ENCODE data around the gene ADRA2B. TPM values are rescaled to one million over a fixed set of nuclear protein-coding genes. Genes with fewer than 3 reads are reported as not detected.
A peak's percentile ranks its signal among the peaks of the same experiment; 100 is the strongest.
"Not testable (repeated sequence)": the region's sequence is repeated elsewhere in the genome, so short reads cannot be mapped to it uniquely, and the experiment has no call there.

The ADRA2B gene
- total RNA-seq, 1 experiment from 2014 or later: not detected

- DNase-seq (ENCODE audit: unreplicated experiment): no peak
- TF ChIP-seq CTCF (IDR thresholded peaks at IDR 0.05; ENCODE audit: unreplicated experiment): no peak
- POLR2A ChIA-PET: interaction anchor here (0.6 to 1.1 kb wide), 2 partner anchors 17 to 1580 kb away, joined by 3 read pairs; partner anchors contain the start of gene COX5B
- CTCF ChIA-PET: interaction anchor here (0.9 to 1.1 kb wide), 2 partner anchors 43 to 1632 kb away, joined by 3 to 4 read pairs; no protein-coding TSS in a partner anchor
- intact Hi-C loops (cut with micrococcal nuclease): loop anchor here (10.0 kb wide), 1 partner anchor 199 kb away; the partner anchor contains the start of genes CIAO1 and TMEM127
- Mint-ChIP-seq H3K36me3 (ENCODE audit: insufficient read depth, unreplicated experiment) (no peaks in the 10 kb centered on the region), H3K27ac (ENCODE audit: low read depth, unreplicated experiment) (no peak overlapping the region), H3K27me3 (ENCODE audit: insufficient read depth, unreplicated experiment) (no peaks in the 10 kb centered on the region), H3K4me1 (ENCODE audit: insufficient read depth, unreplicated experiment) (peaks cover 6% of the 10 kb centered on the region), H3K9me3 (ENCODE audit: unreplicated experiment) (no peaks in the 10 kb centered on the region), H3K4me3 (ENCODE audit: unreplicated experiment) (no peak overlapping the region)
- no TSS peak for BruUV-seq (replicated peaks)
Measured at GRCh38 chr2:96065381-96065930, 50.9 kb downstream of the ADRA2B start.

GRCh38 chr2:96064760-96065159 is 51.6 kb downstream of the ADRA2B start:
- not testable (repeated sequence) for H3K27ac Mint-ChIP-seq (ENCODE audit: low read depth, unreplicated experiment); H3K9me3 Mint-ChIP-seq (ENCODE audit: unreplicated experiment); H3K4me3 Mint-ChIP-seq (ENCODE audit: unreplicated experiment); H3K36me3 Mint-ChIP-seq (ENCODE audit: insufficient read depth, unreplicated experiment); DNase-seq (ENCODE audit: unreplicated experiment); BruUV-seq (replicated peaks); H3K27me3 Mint-ChIP-seq (ENCODE audit: insufficient read depth, unreplicated experiment); H3K4me1 Mint-ChIP-seq (ENCODE audit: insufficient read depth, unreplicated experiment)
- intact Hi-C loops (cut with micrococcal nuclease): loop anchor here (10.0 kb wide), 1 partner anchor 200 kb away; the partner anchor contains the start of genes CIAO1 and TMEM127
- ChIA-PET CTCF (interaction anchor here (1.1 kb wide), 1 partner anchor 1633 kb away, joined by 4 read pairs; no protein-coding TSS in a partner anchor), POLR2A (interaction anchor here (0.6 to 1.1 kb wide), 2 partner anchors 17 to 1581 kb away, joined by 3 read pairs; partner anchors contain the start of gene COX5B)

GRCh38 chr2:96064047-96064675 is 52.2 kb downstream of the ADRA2B start:
- BruUV-seq (replicated peaks); DNase-seq (ENCODE audit: unreplicated experiment); H3K36me3 Mint-ChIP-seq (ENCODE audit: insufficient read depth, unreplicated experiment); H3K27me3 Mint-ChIP-seq (ENCODE audit: insufficient read depth, unreplicated experiment); H3K27ac Mint-ChIP-seq (ENCODE audit: low read depth, unreplicated experiment); H3K9me3 Mint-ChIP-seq (ENCODE audit: unreplicated experiment); H3K4me1 Mint-ChIP-seq (ENCODE audit: insufficient read depth, unreplicated experiment); H3K4me3 Mint-ChIP-seq (ENCODE audit: unreplicated experiment); POLR2A ChIA-PET: not testable (repeated sequence)
- intact Hi-C loops (cut with micrococcal nuclease): loop anchor here (10.0 kb wide), 1 partner anchor 201 kb away; the partner anchor contains the start of genes CIAO1 and TMEM127
- CTCF ChIA-PET: interaction anchor here (0.6 kb wide), 1 partner anchor 97 kb away, joined by 3 read pairs; no protein-coding TSS in a partner anchor

- H3K4me1 Mint-ChIP-seq (ENCODE audit: insufficient read depth, unreplicated experiment); H3K9me3 Mint-ChIP-seq (ENCODE audit: unreplicated experiment); H3K36me3 Mint-ChIP-seq (ENCODE audit: insufficient read depth, unreplicated experiment); H3K27me3 Mint-ChIP-seq (ENCODE audit: insufficient read depth, unreplicated experiment); H3K4me3 Mint-ChIP-seq (ENCODE audit: unreplicated experiment); BruUV-seq (replicated peaks); H3K27ac Mint-ChIP-seq (ENCODE audit: low read depth, unreplicated experiment); POLR2A ChIA-PET: not testable (repeated sequence)
- peak; percentile 79 for DNase-seq (ENCODE audit: unreplicated experiment)
- CTCF ChIA-PET: interaction anchor here (0.6 to 0.7 kb wide), 2 partner anchors 97 to 236 kb away, joined by 3 read pairs; no protein-coding TSS in a partner anchor
- peak; percentile 45 for TF ChIP-seq CTCF (IDR thresholded peaks at IDR 0.05; ENCODE audit: unreplicated experiment)
- intact Hi-C loops (cut with micrococcal nuclease): loop anchor here (10.0 kb wide), 1 partner anchor 201 kb away; the partner anchor contains the start of genes CIAO1 and TMEM127
Measured at GRCh38 chr2:96063116-96063899, 53.1 kb downstream of the ADRA2B start.

Other genes starting within 250 kb of the ADRA2B start
- gene ANKRD36C, start 124.7 kb downstream of the ADRA2B start, total RNA-seq (2022): 14.5 TPM in 2 replicates
- not detected in 2 replicates for gene GPAT2, start 81.7 kb downstream of the ADRA2B start, total RNA-seq (2022)
- not detected in 2 replicates for gene ASTL, start 21.9 kb upstream of the ADRA2B start, total RNA-seq (2022)
- 1.3 and 3.3 TPM in 2 replicates for gene DUSP2, start 28.9 kb upstream of the ADRA2B start, total RNA-seq (2022)
- gene STARD7, start 92.3 kb upstream of the ADRA2B start, total RNA-seq (2022): 84.1 and 105 TPM in 2 replicates
- gene TMEM127, start 149.4 kb upstream of the ADRA2B start, total RNA-seq (2022): 31.5 and 40.0 TPM in 2 replicates
- 62.3 and 63.3 TPM in 2 replicates for gene CIAO1, start 149.7 kb upstream of the ADRA2B start, total RNA-seq (2022)
- gene SNRNP200, start 189.0 kb upstream of the ADRA2B start, total RNA-seq (2022): 115 and 116 TPM in 2 replicates
- gene ITPRIPL1, start 208.7 kb upstream of the ADRA2B start, total RNA-seq (2022): not detected in 2 replicates
- gene NCAPH, start 219.2 kb upstream of the ADRA2B start, total RNA-seq (2022): 10.7 and 11.5 TPM in 2 replicates

Data from MCF 10A (cell line).